ENCODE measurements around the gene PPA1.

PPA1 gene

DNA sequence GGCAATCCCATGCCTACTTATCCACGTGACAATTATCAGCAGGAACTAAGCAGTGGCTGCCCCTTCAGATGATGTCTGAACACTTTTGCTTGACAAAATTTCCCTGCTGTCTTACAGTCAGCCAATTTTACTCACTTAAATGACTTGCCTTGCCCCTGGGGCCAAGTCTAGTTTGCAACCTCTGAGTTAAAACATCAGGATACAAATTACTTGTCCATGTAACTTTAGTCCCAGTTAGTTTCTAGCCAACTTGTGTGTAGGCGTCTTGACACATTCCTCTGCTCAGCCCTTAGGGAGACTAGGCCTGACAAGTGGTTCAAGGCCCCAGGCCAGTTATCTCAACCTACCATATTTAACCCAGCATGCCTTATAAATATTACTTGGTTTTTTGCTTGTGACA lies 75.1 kb downstream of the PPA1 start:
- TF ChIP-seq, protein P1, sequence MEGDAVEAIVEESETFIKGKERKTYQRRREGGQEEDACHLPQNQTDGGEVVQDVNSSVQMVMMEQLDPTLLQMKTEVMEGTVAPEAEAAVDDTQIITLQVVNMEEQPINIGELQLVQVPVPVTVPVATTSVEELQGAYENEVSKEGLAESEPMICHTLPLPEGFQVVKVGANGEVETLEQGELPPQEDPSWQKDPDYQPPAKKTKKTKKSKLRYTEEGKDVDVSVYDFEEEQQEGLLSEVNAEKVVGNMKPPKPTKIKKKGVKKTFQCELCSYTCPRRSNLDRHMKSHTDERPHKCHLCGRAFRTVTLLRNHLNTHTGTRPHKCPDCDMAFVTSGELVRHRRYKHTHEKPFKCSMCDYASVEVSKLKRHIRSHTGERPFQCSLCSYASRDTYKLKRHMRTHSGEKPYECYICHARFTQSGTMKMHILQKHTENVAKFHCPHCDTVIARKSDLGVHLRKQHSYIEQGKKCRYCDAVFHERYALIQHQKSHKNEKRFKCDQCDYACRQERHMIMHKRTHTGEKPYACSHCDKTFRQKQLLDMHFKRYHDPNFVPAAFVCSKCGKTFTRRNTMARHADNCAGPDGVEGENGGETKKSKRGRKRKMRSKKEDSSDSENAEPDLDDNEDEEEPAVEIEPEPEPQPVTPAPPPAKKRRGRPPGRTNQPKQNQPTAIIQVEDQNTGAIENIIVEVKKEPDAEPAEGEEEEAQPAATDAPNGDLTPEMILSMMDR (IDR thresholded peaks at IDR 0.05; ENCODE audit: control insufficient read depth, extremely low read depth, insufficient read depth): no peak
- DNase-seq (ENCODE audit: low read depth): no peak
- H3K4me3 ChIP-seq (ENCODE audit: low read depth, low read length): no peak overlapping the region

DNA sequence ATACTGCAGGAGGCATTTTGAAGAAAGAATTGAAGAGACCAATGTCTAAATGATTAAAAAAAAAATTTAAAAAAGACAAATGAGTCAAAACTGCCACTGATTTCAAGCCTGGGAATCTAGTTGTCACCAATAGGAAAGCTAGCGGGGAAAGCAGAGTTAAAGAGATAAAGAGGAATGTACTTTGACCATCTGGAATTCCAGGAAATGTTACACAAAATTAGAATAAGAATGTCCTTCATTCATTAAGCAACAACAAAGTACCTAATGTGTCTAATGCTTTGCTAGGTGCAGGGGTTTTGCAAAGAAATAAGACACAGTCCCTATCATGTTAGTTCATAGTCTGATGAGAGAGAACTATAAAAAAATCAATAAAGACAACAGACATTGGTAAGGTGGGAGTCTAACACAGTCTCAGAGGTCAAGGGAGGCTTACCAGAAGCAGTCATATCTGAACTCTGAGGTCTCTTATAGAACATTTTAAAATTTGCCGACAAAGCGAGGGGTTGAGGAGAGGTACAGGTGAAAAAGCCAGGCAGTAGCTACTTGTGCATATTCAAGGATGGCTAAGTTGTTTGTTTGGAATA lies 77.9 kb downstream of the PPA1 start:
- DNase-seq (ENCODE audit: low read depth): no peak
- TF ChIP-seq, protein P1 (IDR thresholded peaks at IDR 0.05; ENCODE audit: control insufficient read depth, extremely low read depth, insufficient read depth): no peak
- no peak overlapping the region for H3K4me3 ChIP-seq (ENCODE audit: low read depth, low read length)
